ENCODE results near the gene UAP1L1.
"Not testable (repeated sequence)": the region's sequence is repeated elsewhere in the genome, so short reads cannot be mapped to it uniquely, and the experiment has no call there.

UAP1L1 gene

DNA sequence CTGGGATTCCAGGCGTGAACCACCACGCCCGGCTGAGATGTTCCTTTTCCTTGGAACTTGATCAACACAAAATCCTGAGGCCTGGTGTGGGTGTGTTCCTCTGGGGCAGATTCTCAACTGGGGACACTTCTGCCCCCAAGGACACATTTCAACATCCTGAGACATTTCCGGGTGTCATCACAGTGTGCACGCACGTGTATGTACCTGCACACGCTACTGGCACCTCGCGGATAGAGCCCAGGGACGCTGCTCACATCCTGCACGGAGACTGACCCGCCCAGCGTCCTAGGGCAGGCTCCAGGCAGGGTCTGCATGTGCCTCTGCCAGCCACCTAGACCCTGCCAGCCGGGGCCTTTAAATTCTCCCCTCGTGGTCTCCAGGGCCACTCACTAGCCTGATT is 14.9 kb upstream of the UAP1L1 start:
- no peak overlapping the region for H3K4me3 ChIP-seq (ENCODE audit: low read depth, low read length)

DNA sequence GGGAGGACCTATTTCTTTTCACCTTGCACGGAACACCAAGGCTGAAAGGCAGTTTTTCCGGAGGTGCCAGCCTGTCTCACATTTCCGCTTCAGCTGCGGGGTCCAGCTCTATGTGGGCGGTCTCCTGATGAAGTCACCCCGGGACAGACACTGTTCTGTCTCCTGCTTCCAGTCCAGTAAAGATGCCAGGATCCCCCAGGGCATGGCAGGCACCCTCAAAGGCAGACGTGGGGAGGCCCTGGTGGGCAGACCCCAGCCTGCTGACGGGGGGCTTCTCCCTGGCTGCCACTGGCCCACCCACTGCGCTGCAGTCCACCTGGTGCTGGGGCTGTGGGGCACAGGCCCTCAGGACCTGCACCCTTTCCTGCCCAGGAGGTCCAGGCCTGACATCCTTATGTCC is 14.5 kb upstream of the UAP1L1 start:
- H3K4me3 ChIP-seq (ENCODE audit: low read depth, low read length); DNase-seq (ENCODE audit: low read depth): not testable (repeated sequence)

More for the DNA sequence above, 14.9 kb upstream of the UAP1L1 start:
- DNase-seq (ENCODE audit: low read depth): peak; percentile 63
- TF ChIP-seq POLR2A (IDR thresholded peaks at IDR 0.05; ENCODE audit: extremely low read depth, insufficient read length) (no peak), MYC (IDR thresholded peaks at IDR 0.05; ENCODE audit: low read depth, low read length) (peak; percentile 53; the same call in 1 of the 2 replicates), MAX (IDR thresholded peaks at IDR 0.05; ENCODE audit: low read depth, low read length) (peak; percentile 72)
- TF ChIP-seq, protein P1, sequence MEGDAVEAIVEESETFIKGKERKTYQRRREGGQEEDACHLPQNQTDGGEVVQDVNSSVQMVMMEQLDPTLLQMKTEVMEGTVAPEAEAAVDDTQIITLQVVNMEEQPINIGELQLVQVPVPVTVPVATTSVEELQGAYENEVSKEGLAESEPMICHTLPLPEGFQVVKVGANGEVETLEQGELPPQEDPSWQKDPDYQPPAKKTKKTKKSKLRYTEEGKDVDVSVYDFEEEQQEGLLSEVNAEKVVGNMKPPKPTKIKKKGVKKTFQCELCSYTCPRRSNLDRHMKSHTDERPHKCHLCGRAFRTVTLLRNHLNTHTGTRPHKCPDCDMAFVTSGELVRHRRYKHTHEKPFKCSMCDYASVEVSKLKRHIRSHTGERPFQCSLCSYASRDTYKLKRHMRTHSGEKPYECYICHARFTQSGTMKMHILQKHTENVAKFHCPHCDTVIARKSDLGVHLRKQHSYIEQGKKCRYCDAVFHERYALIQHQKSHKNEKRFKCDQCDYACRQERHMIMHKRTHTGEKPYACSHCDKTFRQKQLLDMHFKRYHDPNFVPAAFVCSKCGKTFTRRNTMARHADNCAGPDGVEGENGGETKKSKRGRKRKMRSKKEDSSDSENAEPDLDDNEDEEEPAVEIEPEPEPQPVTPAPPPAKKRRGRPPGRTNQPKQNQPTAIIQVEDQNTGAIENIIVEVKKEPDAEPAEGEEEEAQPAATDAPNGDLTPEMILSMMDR (IDR thresholded peaks at IDR 0.05; ENCODE audit: low read depth, low read length): no peak

DNA sequence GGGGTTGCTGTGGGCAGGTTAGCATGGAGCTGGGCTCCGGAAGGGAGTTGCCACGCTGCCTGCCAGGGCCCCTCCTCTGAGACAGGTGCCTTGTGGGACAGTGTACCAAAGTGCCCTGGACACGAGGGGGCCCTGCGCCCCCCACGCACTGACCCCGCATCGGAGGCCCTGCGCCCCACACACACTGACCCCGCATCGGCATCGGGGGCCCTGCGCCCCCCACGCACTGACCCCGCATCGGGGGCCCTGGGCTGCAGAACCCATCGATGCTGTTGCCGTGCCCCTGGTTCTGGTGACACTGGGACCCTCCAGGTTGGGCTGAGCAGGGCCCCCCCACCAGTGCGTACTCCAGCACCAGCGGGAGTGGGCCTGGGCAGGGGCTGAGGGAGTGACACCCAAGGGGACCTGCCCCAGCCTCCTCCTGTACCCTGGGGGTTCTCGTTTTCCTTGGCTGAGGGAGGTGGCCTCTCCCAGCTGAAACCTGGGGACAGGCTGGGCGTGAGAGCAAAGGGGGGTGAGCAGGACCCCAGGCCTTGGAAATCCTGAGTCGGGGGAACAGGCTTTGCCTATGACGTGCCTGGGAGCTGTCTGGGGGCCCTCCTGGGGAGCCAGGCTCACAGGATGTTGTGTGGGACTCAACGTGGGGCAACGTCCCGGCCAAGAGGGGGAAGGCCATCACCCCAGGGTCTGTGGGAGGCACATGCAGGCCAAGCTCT is 13.8 kb upstream of the UAP1L1 start:
- no peak overlapping the region for H3K4me3 ChIP-seq (ENCODE audit: low read depth, low read length)
- no peak for DNase-seq (ENCODE audit: low read depth)
- peak; percentile 13 for TF ChIP-seq POLR2A (IDR thresholded peaks at IDR 0.05; ENCODE audit: extremely low read depth, insufficient read length)
- no peak for TF ChIP-seq MAX (IDR thresholded peaks at IDR 0.05; ENCODE audit: low read depth, low read length)

- peak; percentile 58 for DNase-seq (ENCODE audit: low read depth)
- no peak overlapping the region for H3K4me3 ChIP-seq (ENCODE audit: low read depth, low read length)
- TF ChIP-seq MAX (IDR thresholded peaks at IDR 0.05; ENCODE audit: low read depth, low read length) (no peak), MYC (IDR thresholded peaks at IDR 0.05; ENCODE audit: low read depth, low read length) (no peak), POLR2A (IDR thresholded peaks at IDR 0.05; ENCODE audit: extremely low read depth, insufficient read length) (peak; percentile 7)
- TF ChIP-seq, protein P1 (IDR thresholded peaks at IDR 0.05; ENCODE audit: low read depth, low read length): peak; percentile 78
Observed at GRCh38 chr9:137064027-137064879, 13.1 kb upstream of the UAP1L1 start.

DNA sequence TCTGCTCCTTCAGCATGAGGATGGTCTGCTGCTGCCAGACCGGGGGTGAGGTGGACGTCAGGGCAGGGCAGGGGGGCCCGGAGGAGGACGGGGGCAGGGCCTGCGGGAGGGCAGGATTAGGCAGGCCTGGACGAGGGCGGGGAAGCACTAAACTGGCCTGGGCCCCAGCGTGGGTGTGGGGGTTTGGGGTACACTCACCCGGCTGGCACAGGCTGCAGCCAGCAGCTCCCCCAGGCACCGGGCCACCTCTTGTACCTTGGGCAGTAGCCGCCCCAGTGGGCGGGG is 12.5 kb upstream of the UAP1L1 start:
- no peak overlapping the region for H3K4me3 ChIP-seq (ENCODE audit: low read depth, low read length)
- DNase-seq (ENCODE audit: low read depth): no peak
- TF ChIP-seq MAX (IDR thresholded peaks at IDR 0.05; ENCODE audit: low read depth, low read length): no peak
- no peak for TF ChIP-seq POLR2A (IDR thresholded peaks at IDR 0.05; ENCODE audit: extremely low read depth, insufficient read length)
- no peak for TF ChIP-seq MYC (IDR thresholded peaks at IDR 0.05; ENCODE audit: low read depth, low read length)
- TF ChIP-seq, protein P1 (IDR thresholded peaks at IDR 0.05; ENCODE audit: low read depth, low read length): no peak

- H3K4me3 ChIP-seq (ENCODE audit: low read depth, low read length): no peak overlapping the region
- TF ChIP-seq MYC (IDR thresholded peaks at IDR 0.05; ENCODE audit: low read depth, low read length): no peak
- no peak for TF ChIP-seq POLR2A (IDR thresholded peaks at IDR 0.05; ENCODE audit: extremely low read depth, insufficient read length)
- TF ChIP-seq MAX (IDR thresholded peaks at IDR 0.05; ENCODE audit: low read depth, low read length): no peak
- TF ChIP-seq, protein P1 (IDR thresholded peaks at IDR 0.05; ENCODE audit: low read depth, low read length): no peak
- no peak for DNase-seq (ENCODE audit: low read depth)
Observed at GRCh38 chr9:137065336-137065967, 11.9 kb upstream of the UAP1L1 start.

Data from NB4 (cell line).